H1 (cell line): Measurements from ENCODE around the gene CCDC33. TPM values are rescaled to one million over a fixed set of nuclear protein-coding genes. Genes with fewer than 3 reads are reported as not detected.

Experiments
- CTCF ChIA-PET: fragments of 300-600 bp; sonication (Branson Sonifier 250); formaldehyde crosslinking; loops from one replicate; lab custom pipeline; 2021; ENCODE audit not compliant: partially characterized antibody; lab: Charles Lee
- POLR2A ChIA-PET: fragments of 300-600 bp; sonication (Branson Sonifier 250); formaldehyde crosslinking; loops from one replicate; lab custom pipeline; 2021; ENCODE audit warnings: inconsistent platforms; ENCODE audit not compliant: partially characterized antibody; lab: Charles Lee
- DNase-seq, 2 experiments: peaks; one replicate each; pipeline versions ENCODE4 v3.0.0 to v3.0.0-alpha.2; 2010 to 2022; ENCODE audit warnings: low spot score in 2 of 2, low read depth in 1 of 2, mixed read lengths in 1 of 2
- FAIRE-seq: peaks from 2 replicates; lab custom pipeline; 2011; peaks lifted over from hg19 to GRCh38; lab: Jason Lieb, UNC
- H2AFZ ChIP-seq: 2 replicates; pipeline ENCODE4 v1.8.1; 2012; ENCODE audit warnings: low read length, inconsistent platforms
- H2AK5ac ChIP-seq: 2 replicates; pipeline ENCODE4 v1.6.1; 2013; ENCODE audit warnings: low read depth, low read length
- H2BK120ac ChIP-seq: replicated peaks from 2 replicates; pipeline ENCODE3; 2013; ENCODE audit warnings: low read depth, low read length, inconsistent platforms
- H2BK12ac ChIP-seq: 2 replicates; pipeline ENCODE4 v1.6.1; 2013; ENCODE audit warnings: low read depth, low read length
- H2BK15ac ChIP-seq: 2 replicates; pipeline ENCODE4 v1.6.1; 2013; ENCODE audit warnings: low read length
- H2BK20ac ChIP-seq: 2 replicates; pipeline ENCODE4 v1.6.1; 2013; ENCODE audit warnings: low read length
- H2BK5ac ChIP-seq: 2 replicates; pipeline ENCODE4 v1.6.1; 2013; ENCODE audit warnings: low read depth, low read length
- H3K14ac ChIP-seq: 2 replicates; pipeline ENCODE4 v1.6.1; 2013; ENCODE audit warnings: inconsistent platforms; ENCODE audit not compliant: insufficient read length
- H3K18ac ChIP-seq: 2 replicates; pipeline ENCODE4 v1.6.1; 2013; ENCODE audit warnings: low read length; ENCODE audit errors: extremely low read depth
- H3K23ac ChIP-seq: 2 replicates; pipeline ENCODE4 v1.6.1; 2013; ENCODE audit warnings: inconsistent platforms; ENCODE audit not compliant: insufficient read length
- H3K23me2 ChIP-seq: 2 replicates; pipeline ENCODE4 v1.6.1; 2013; ENCODE audit warnings: low read depth, low read length
- H3K27ac ChIP-seq: 2 replicates; pipeline ENCODE4 v1.6.1; 2011; ENCODE audit warnings: low read depth, low read length, inconsistent platforms
- H3K27me3 ChIP-seq, 4 experiments: replicated peaks in 1 of 4; 1 replicate in 1 of 4; 2 replicates in 3 of 4; pipeline versions ENCODE4 v1.6.1 to v1.8.1; 2011 to 2013; ENCODE audit warnings: low read length in 3 of 4, mild to moderate bottlenecking in 3 of 4, inconsistent platforms in 2 of 4, mixed read lengths in 2 of 4, moderate library complexity in 1 of 4; ENCODE audit not compliant: control insufficient read depth in 3 of 4, insufficient read depth in 3 of 4; ENCODE audit errors: extremely low read depth in 1 of 4
- H3K36me3 ChIP-seq, 4 experiments: 2 replicates each; pipeline versions ENCODE4 v1.6.1 to v1.8.1; 2011 to 2013; ENCODE audit warnings: mild to moderate bottlenecking in 4 of 4, low read length in 3 of 4, moderate library complexity in 2 of 4, control low read depth in 1 of 4, inconsistent platforms in 1 of 4; ENCODE audit not compliant: insufficient read depth in 4 of 4, control insufficient read depth in 2 of 4
- H3K4ac ChIP-seq: replicated peaks from 2 replicates; pipeline ENCODE3; 2013; ENCODE audit warnings: low read length, low read depth, mixed read lengths, inconsistent platforms; ENCODE audit not compliant: insufficient read length
- H3K4me1 ChIP-seq, 4 experiments: replicated peaks in 1 of 4; 1 replicate in 1 of 4; 2 replicates in 3 of 4; pipeline versions ENCODE4 v1.6.1 to v1.8.1; 2011 to 2013; ENCODE audit warnings: low read length in 3 of 4, inconsistent platforms in 2 of 4, mixed read lengths in 1 of 4; ENCODE audit not compliant: insufficient read depth in 4 of 4, control insufficient read depth in 3 of 4
- H3K4me2 ChIP-seq, 2 experiments: 2 replicates each; pipeline versions ENCODE4 v1.6.1 to v1.8.1; 2011 to 2013; ENCODE audit warnings: low read depth in 2 of 2, low read length in 2 of 2, control low read depth in 1 of 2, inconsistent platforms in 1 of 2, mild to moderate bottlenecking in 1 of 2; ENCODE audit not compliant: insufficient read depth in 1 of 2
- H3K4me3 ChIP-seq, 4 experiments: fragments of 200-600, 300-600 bp in 1 of 4; sonication (generic), shearing (Covaris generic), sonication (Bioruptor Twin) in 1 of 4; 2 replicates each; pipeline versions ENCODE4 v1.5.1 to v1.8.1; 2011 to 2016; ENCODE audit warnings: low read length in 4 of 4, low read depth in 3 of 4, control low read depth in 2 of 4, inconsistent platforms in 2 of 4, mild to moderate bottlenecking in 2 of 4, mixed read lengths in 1 of 4, moderate library complexity in 1 of 4; ENCODE audit not compliant: insufficient read depth in 2 of 4; ENCODE audit errors: extremely low read depth in 1 of 4
- H3K56ac ChIP-seq: replicated peaks from 2 replicates; pipeline ENCODE3; 2013; ENCODE audit warnings: low read depth, mild to moderate bottlenecking, mixed read lengths, low read length, inconsistent platforms; ENCODE audit not compliant: insufficient read length
- H3K79me1 ChIP-seq: 2 replicates; pipeline ENCODE4 v1.6.1; 2013; ENCODE audit warnings: low read depth, low read length, control low read depth
- H3K79me2 ChIP-seq, 2 experiments: 2 replicates each; pipeline versions ENCODE4 v1.6.1 to v1.8.1; 2012 to 2013; ENCODE audit warnings: low read length in 2 of 2, mild to moderate bottlenecking in 2 of 2, inconsistent platforms in 1 of 2; ENCODE audit not compliant: insufficient read depth in 2 of 2, control insufficient read depth in 1 of 2
- H3K9ac ChIP-seq, 4 experiments: replicated peaks in 1 of 4; 1 replicate in 1 of 4; 2 replicates in 3 of 4; pipeline versions ENCODE4 v1.6.1 to v1.8.1; 2011 to 2013; ENCODE audit warnings: low read depth in 3 of 4, low read length in 3 of 4, control low read depth in 2 of 4, mild to moderate bottlenecking in 2 of 4, moderate library complexity in 2 of 4, inconsistent platforms in 1 of 4; ENCODE audit errors: extremely low read depth in 1 of 4
- H3K9me3 ChIP-seq, 2 experiments: 2 replicates each; pipeline versions ENCODE4 v1.6.1 to v1.8.1; 2012 to 2013; ENCODE audit warnings: mild to moderate bottlenecking in 2 of 2, moderate library complexity in 2 of 2, control low read depth in 1 of 2, inconsistent platforms in 1 of 2, low read depth in 1 of 2, low read length in 1 of 2, mixed read lengths in 1 of 2; ENCODE audit not compliant: insufficient read depth in 2 of 2
- H4K20me1 ChIP-seq, 2 experiments: replicated peaks in 1 of 2; 2 replicates each; pipeline versions ENCODE3 to v1.8.1; 2011 to 2013; ENCODE audit warnings: inconsistent platforms in 2 of 2, low read length in 2 of 2, mild to moderate bottlenecking in 1 of 2; ENCODE audit not compliant: insufficient read depth in 2 of 2, control insufficient read depth in 1 of 2
- H4K5ac ChIP-seq: 2 replicates; pipeline ENCODE4 v1.6.1; 2013; ENCODE audit warnings: low read length, low read depth, mixed read lengths, inconsistent platforms; ENCODE audit not compliant: insufficient read length
- H4K8ac ChIP-seq: 2 replicates; pipeline ENCODE4 v1.8.0; 2013; ENCODE audit warnings: mild to moderate bottlenecking, moderate library complexity, low read length, inconsistent platforms; ENCODE audit not compliant: insufficient read depth; ENCODE audit errors: extremely low read depth
- H4K91ac ChIP-seq: replicated peaks from 2 replicates; pipeline ENCODE3; 2013; ENCODE audit warnings: low read length, mixed read lengths, inconsistent platforms; ENCODE audit not compliant: insufficient read length
- ATF3 ChIP-seq: IDR thresholded peaks from 2 replicates; pipeline ENCODE4 v1.6.1; 2011; ENCODE audit warnings: low read depth, mild to moderate bottlenecking, low read length; ENCODE audit not compliant: insufficient read depth
- POLR2A ChIP-seq, 2 experiments: IDR thresholded peaks; 1 replicate in 1 of 2; 2 replicates in 1 of 2; pipeline ENCODE4 v1.6.1; 2011; ENCODE audit warnings: low read depth in 2 of 2, low read length in 2 of 2, mild to moderate bottlenecking in 2 of 2; ENCODE audit errors: control extremely low read depth in 1 of 2
- TAF7 ChIP-seq: optimal IDR thresholded peaks from 2 replicates; pipeline ENCODE3; 2011; ENCODE audit warnings: low read depth, mild to moderate bottlenecking, inconsistent platforms, low read length, moderate library complexity, borderline replicate concordance
- WGBS, 2 experiments: shearing (Covaris generic) in 1 of 2; methylation state at CpG; one replicate each; pipeline versions ENCODE4 v1.1.6 to v1.1.7; 2013 to 2015; ENCODE audit warnings: low lambda C conversion rate in 2 of 2, mixed read lengths in 2 of 2, inconsistent platforms in 1 of 2, low coverage in 1 of 2, missing lambda C conversion rate in 1 of 2; ENCODE audit not compliant: insufficient replicate concordance in 2 of 2, insufficient coverage in 1 of 2, insufficient read length in 1 of 2; ENCODE audit errors: extremely low coverage in 1 of 2, missing lambda C conversion rate in 1 of 2; 5-methylcytosine and 5-hydroxymethylcytosine counted together
- polyA plus RNA-seq, 7 experiments: library from polyadenylated mRNA; depleted of rRNA in 3 of 7; stranded (reverse) in 5 of 7; unstranded in 2 of 7; fragments of >200 nt in 5 of 7; fragments of 200-250 nt in 2 of 7; gene quantifications; 1 replicate in 5 of 7; 2 replicates in 1 of 7; 4 replicates in 1 of 7; pipeline versions ENCODE4 v1.2.1 to v1.2.3, GENCODE V29; 2011 to 2013; ENCODE audit warnings: missing spikeins in 2 of 7, mixed read lengths in 2 of 7
- total RNA-seq: library from RNA; stranded (reverse); fragmentation: NEBNext Ultra II Directional; extraction: Animal tissue kit (Norgen Biotek cat#: 25700); gene quantifications from 2 replicates; pipeline ENCODE4 v1.2.1, GENCODE V29; 2021

The CCDC33 gene
- total and polyA plus RNA-seq, 2 of the 8 experiments (the other 6 are each of a cell fraction or from before 2014, with no cell fraction given): 2.0 to 2.7 TPM

- FAIRE-seq (no peak), DNase-seq (no peak)
- no peak overlapping the region for H3K27ac ChIP-seq
- WGBS, 2 experiments: 84% methylated on average over 12 of the region's 12 CpGs; no CpG with 5 or more reads in 1 of the 2 experiments
- no peak overlapping the region for H3K4me3 ChIP-seq
- no peak overlapping the region for H3K23ac ChIP-seq
- peaks cover 0 to 2% (median 0%) of the 10 kb centered on the region in 4 experiments; a peak in 1 of 7 replicates for H3K27me3 ChIP-seq
- no peak overlapping the region for H3K9ac ChIP-seq
- ChIA-PET CTCF (interaction anchor here (0.7 to 12.1 kb wide), 9 partner anchors 12 to 386 kb away, joined by 3 to 87 read pairs (median 4); no protein-coding TSS in a partner anchor), POLR2A (interaction anchor here (4.4 kb wide), 1 partner anchor 15 kb away, joined by 11 read pairs; no protein-coding TSS in a partner anchor)
- H3K79me1 ChIP-seq: no peaks in the 10 kb centered on the region
- H2BK20ac ChIP-seq: no peak overlapping the region
- H2BK15ac ChIP-seq: no peak overlapping the region
- no peak overlapping the region for H4K5ac ChIP-seq
- no peaks in the 10 kb centered on the region for H3K9me3 ChIP-seq
- no peak overlapping the region for H2AK5ac ChIP-seq
- no peak overlapping the region for H2BK5ac ChIP-seq
- no peaks in the 10 kb centered on the region for H3K23me2 ChIP-seq
- no peak overlapping the region for H2AFZ ChIP-seq
- H4K91ac ChIP-seq: no peak overlapping the region
- H3K36me3 ChIP-seq: no peaks in the 10 kb centered on the region
- no peak overlapping the region for H3K4me2 ChIP-seq
- no peak overlapping the region for H2BK12ac ChIP-seq
- H4K8ac ChIP-seq: no peak overlapping the region
- no peak overlapping the region for H3K14ac ChIP-seq
- H3K79me2 ChIP-seq: no peaks in the 10 kb centered on the region
- H3K56ac ChIP-seq: no peak overlapping the region
- H2BK120ac ChIP-seq: no peak overlapping the region
- peaks cover 0 to 5% of the 10 kb centered on the region in 2 experiments for H4K20me1 ChIP-seq
- no peak overlapping the region for H3K4ac ChIP-seq
- H3K18ac ChIP-seq: no peak overlapping the region
- peaks cover 7 to 23% (median 19%) of the 10 kb centered on the region in 4 experiments for H3K4me1 ChIP-seq
- no peak for TF ChIP-seq POLR2A (IDR thresholded peaks at IDR 0.05; ENCODE audit: control extremely low read depth in 1 of 2, low read depth in 2 of 2, low read length in 2 of 2)
- no peak for TF ChIP-seq TAF7
- no peak for TF ChIP-seq ATF3
These were observed 23.9 kb downstream of the CCDC33 start for GRCh38 chr15:74259821-74260607.
